ENCODE measurements around the gene STAT1. TPM values are rescaled to one million over a fixed set of nuclear protein-coding genes. Genes with fewer than 3 reads are reported as not detected.
A peak's percentile ranks its signal among the peaks of the same experiment; 100 is the strongest.

STAT1 gene
- total and polyA plus RNA-seq, 2 donors, result 77.8 to 201 TPM

DNA sequence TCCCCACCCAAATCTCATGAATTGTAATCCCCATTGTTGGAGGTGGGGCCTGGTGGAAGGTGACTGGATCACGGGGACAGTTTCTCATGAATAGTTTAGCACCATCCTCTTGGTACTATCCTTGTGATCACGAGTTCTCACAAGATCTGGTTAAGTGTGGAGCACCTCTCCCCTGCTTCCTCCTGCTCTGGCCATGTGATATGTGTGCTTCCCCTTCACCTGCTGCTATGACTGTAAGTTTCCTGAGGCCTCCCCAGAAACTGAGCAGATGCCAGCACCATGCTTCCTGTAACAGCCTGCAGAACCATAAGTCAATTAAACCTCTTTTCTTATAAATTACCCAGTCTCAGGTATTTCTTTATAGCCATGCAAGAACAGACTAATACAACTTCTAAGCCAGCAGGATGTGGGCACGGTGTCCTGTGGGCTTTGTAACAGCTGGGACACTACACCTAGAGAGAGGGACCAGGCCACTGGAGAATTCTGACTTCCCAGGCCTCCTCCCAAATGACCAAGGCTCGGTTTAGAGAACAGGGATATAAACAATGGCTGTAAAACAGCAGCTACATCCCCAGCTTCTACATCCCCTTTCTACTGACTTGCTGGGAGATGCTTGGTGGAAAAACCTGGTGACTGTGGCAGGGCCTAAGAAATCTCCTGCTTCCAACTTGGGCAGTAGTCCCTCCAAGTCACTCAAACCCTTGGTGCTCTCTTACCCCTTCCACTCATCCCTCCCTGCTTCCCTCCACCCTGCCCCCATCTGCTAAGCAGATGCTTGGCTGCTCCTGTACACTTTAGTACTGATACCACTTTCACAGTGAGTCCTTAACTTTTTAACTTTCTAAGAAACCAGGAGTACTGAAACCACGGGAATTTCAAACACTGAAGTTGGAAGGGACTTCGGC, 10.3 kb downstream of the STAT1 start:
- Histone ChIP-seq H3K4me3 (ENCODE audit: low read length in 2 of 2) (no peak overlapping the region), H3K4me1 (ENCODE audit: control insufficient read depth in 2 of 2, insufficient read depth in 2 of 2, low read length in 2 of 2) (peaks cover 0 to 2% of the 10 kb centered on the region in 2 donors), H3K9me3 (ENCODE audit: control insufficient read depth in 2 of 2, insufficient read depth in 1 of 2, low read length in 1 of 2) (peaks cover 4 to 7% of the 10 kb centered on the region in 2 donors), H3K27ac (ENCODE audit: low read depth in 1 of 2, low read length in 1 of 2) (no peak overlapping the region), H3K36me3 (ENCODE audit: control insufficient read depth in 2 of 2, insufficient read depth in 2 of 2, low read length in 1 of 2) (peaks cover 59 to 97% of the 10 kb centered on the region in 2 donors), H3K27me3 (ENCODE audit: control insufficient read depth in 2 of 2, insufficient read depth in 1 of 2, low read length in 1 of 2) (no peaks in the 10 kb centered on the region)
- WGBS, result 98% methylated on average over 6 of the region's 6 CpGs
- no peak for DNase-seq (ENCODE audit: low read depth in 6 of 9, low spot score in 9 of 9)

DNA sequence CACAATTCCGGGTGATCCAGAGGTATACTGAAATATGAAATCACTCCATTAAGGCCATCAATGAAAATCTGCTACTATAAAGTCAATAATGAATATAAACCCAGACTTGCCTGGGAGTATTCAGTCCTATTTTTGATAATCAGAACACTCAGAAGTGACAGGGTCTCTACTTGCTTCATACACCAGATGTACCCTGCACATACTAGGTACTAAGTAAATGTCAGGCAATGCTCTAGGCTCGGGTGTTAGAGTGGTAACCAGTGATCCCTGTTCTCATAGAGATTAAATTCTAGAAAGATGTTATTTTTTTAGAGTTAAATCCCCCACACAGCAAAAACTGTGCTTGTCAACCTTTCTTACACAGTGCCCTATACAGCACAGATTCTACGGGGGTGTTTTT, 12.3 kb downstream of the STAT1 start:
- 96% methylated on average over 3 of the region's 3 CpGs for WGBS

DNA sequence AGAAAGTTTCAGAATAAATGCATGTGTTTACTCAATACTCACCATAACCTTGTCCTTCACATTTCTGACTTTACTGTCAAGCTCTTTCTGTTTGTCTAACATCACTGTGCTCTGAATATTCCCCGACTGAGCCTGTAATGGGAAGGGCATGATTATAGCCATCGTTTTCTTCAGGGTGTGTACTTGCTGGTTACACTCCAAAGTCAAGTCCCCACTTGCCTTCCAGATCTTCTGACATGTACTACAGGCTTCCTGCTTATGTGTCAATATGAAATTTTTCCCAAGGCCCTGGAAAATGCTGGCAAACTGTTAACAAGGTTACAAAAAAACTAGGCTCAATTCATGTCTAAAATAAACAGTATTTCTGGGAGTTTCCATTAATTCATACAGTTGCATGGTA, 12.9 kb downstream of the STAT1 start:
- 92% methylated on average over 2 of the region's 2 CpGs for WGBS
- Histone ChIP-seq H3K27me3 (ENCODE audit: control insufficient read depth in 2 of 2, insufficient read depth in 1 of 2, low read length in 1 of 2) (no peaks in the 10 kb centered on the region), H3K36me3 (ENCODE audit: control insufficient read depth in 2 of 2, insufficient read depth in 2 of 2, low read length in 1 of 2) (peaks cover 65 to 99% of the 10 kb centered on the region in 2 donors), H3K27ac (ENCODE audit: low read depth in 1 of 2, low read length in 1 of 2) (no peak overlapping the region), H3K4me3 (ENCODE audit: low read length in 2 of 2) (no peak overlapping the region), H3K9me3 (ENCODE audit: control insufficient read depth in 2 of 2, insufficient read depth in 1 of 2, low read length in 1 of 2) (peaks cover 4 to 7% of the 10 kb centered on the region in 2 donors), H3K4me1 (ENCODE audit: control insufficient read depth in 2 of 2, insufficient read depth in 2 of 2, low read length in 2 of 2) (no peaks in the 10 kb centered on the region)
- DNase-seq (ENCODE audit: low read depth in 6 of 9, low spot score in 9 of 9), result no peak

More for the DNA sequence above, 12.3 kb downstream of the STAT1 start:
- Histone ChIP-seq H3K27me3 (ENCODE audit: control insufficient read depth in 2 of 2, insufficient read depth in 1 of 2, low read length in 1 of 2) (no peaks in the 10 kb centered on the region), H3K36me3 (ENCODE audit: control insufficient read depth in 2 of 2, insufficient read depth in 2 of 2, low read length in 1 of 2) (peaks cover 66 to 99% of the 10 kb centered on the region in 2 donors), H3K4me3 (ENCODE audit: low read length in 2 of 2) (no peak overlapping the region), H3K4me1 (ENCODE audit: control insufficient read depth in 2 of 2, insufficient read depth in 2 of 2, low read length in 2 of 2) (no peaks in the 10 kb centered on the region), H3K9me3 (ENCODE audit: control insufficient read depth in 2 of 2, insufficient read depth in 1 of 2, low read length in 1 of 2) (peaks cover 4 to 7% of the 10 kb centered on the region in 2 donors), H3K27ac (ENCODE audit: low read depth in 1 of 2, low read length in 1 of 2) (peak overlapping the region in 1 of 2 donors; percentile 5)
- DNase-seq (ENCODE audit: low read depth in 6 of 9, low spot score in 9 of 9), result no peak

DNA sequence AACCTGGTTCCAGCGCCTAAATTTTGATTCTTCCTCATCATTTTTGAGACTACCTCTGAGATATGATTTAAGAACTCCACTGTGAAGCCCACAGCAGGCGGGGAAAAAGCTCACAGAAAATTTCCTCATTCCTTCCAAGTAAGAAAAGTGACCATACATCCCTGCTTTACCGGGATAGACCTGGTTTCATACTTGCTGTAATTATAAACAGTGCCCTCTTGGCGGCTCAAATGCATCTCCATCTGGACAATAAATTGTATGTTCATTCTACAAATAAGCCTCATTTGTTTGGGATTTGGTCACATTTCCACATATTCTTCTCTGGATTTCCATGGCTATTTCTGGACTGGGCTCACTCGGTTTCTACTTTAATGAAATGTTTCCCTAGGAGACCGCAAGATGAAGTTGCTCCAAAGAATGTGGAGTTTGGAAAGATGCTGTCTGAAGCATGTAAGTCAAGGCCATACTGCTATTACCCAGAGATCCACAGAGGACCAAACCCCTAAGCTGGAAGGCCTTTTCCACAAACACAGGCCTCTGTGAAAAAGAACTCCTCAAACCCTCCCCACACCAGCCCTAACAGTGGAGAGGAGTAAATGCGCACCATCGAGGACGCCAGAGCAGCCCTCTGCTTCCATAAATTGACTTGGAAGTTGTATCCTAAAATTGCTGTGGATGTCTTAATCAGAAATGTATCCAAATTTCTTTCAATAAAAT, 13.9 kb downstream of the STAT1 start:
- WGBS, result 98% methylated on average over 9 of the region's 9 CpGs
- H3K9me3 ChIP-seq (ENCODE audit: control insufficient read depth in 2 of 2, insufficient read depth in 1 of 2, low read length in 1 of 2), result peaks cover 4 to 7% of the 10 kb centered on the region in 2 donors
- H3K27ac ChIP-seq (ENCODE audit: low read depth in 1 of 2, low read length in 1 of 2), result peak overlapping the region in 1 of 2 donors; percentile 33
- no peaks in the 10 kb centered on the region for H3K27me3 ChIP-seq (ENCODE audit: control insufficient read depth in 2 of 2, insufficient read depth in 1 of 2, low read length in 1 of 2)
- no peak overlapping the region for H3K4me3 ChIP-seq (ENCODE audit: low read length in 2 of 2)
- peaks cover 65 to 99% of the 10 kb centered on the region in 2 donors for H3K36me3 ChIP-seq (ENCODE audit: control insufficient read depth in 2 of 2, insufficient read depth in 2 of 2, low read length in 1 of 2)
- H3K4me1 ChIP-seq (ENCODE audit: control insufficient read depth in 2 of 2, insufficient read depth in 2 of 2, low read length in 2 of 2), result no peaks in the 10 kb centered on the region
- no peak for DNase-seq (ENCODE audit: low read depth in 6 of 9, low spot score in 9 of 9)

DNA sequence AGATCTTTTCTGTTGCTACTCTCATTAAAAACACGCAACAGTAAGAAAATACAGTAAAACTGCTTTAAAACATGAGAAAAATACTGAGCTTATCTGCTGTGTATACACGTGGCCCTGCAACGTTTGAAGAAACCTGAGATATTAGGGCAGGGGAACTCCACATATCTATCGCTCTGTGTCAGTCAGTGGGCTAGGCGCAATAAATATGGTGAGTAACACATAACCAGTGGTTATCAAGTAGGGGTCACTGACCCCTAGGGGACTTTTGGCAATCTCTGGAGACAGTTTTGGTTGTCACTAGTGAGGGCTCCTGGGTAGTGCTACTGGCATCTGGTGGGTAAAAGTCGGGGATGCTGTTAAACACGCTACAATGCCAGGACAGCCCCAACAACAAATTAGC, 14.9 kb downstream of the STAT1 start:
- peaks cover 3 to 6% of the 10 kb centered on the region in 2 donors for H3K9me3 ChIP-seq (ENCODE audit: control insufficient read depth in 2 of 2, insufficient read depth in 1 of 2, low read length in 1 of 2)

DNA sequence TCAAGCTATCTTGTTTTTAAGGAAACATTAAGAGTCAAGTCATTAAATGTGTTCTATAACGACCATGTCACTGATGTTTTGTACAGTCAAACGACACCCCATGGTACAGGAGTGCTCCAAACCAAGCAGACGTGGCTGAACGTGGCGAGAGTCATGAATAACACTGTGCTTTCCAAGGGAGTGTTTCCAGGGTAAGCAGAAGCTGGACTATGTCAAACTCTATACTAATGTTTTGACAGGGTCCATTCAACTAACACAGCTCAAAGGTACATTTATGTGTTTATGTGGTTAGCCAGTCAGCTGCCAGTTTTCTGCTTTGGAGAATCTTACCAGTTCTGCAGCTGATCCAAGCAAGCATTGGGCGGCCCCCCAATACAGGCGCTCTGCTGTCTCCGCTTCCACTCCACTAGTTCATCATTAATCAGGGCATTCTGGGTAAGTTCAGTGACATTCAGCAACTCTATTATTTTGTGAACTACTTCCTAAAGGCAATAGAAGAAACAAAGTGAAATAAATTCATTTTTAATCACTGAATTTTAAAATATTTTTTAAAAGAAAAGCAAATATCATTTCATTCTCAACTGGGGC, 16.4 kb downstream of the STAT1 start:
- Histone ChIP-seq H3K4me1 (ENCODE audit: control insufficient read depth in 2 of 2, insufficient read depth in 2 of 2, low read length in 2 of 2) (no peaks in the 10 kb centered on the region), H3K27me3 (ENCODE audit: control insufficient read depth in 2 of 2, insufficient read depth in 1 of 2, low read length in 1 of 2) (no peaks in the 10 kb centered on the region), H3K27ac (ENCODE audit: low read depth in 1 of 2, low read length in 1 of 2) (no peak overlapping the region), H3K4me3 (ENCODE audit: low read length in 2 of 2) (no peak overlapping the region), H3K36me3 (ENCODE audit: control insufficient read depth in 2 of 2, insufficient read depth in 2 of 2, low read length in 1 of 2) (peaks cover 66 to 98% of the 10 kb centered on the region in 2 donors), H3K9me3 (ENCODE audit: control insufficient read depth in 2 of 2, insufficient read depth in 1 of 2, low read length in 1 of 2) (no peaks in the 10 kb centered on the region)
- 97% methylated on average over 8 of the region's 8 CpGs for WGBS
- no peak for DNase-seq (ENCODE audit: low read depth in 6 of 9, low spot score in 9 of 9)

More for the DNA sequence above, 14.9 kb downstream of the STAT1 start:
- no peaks in the 10 kb centered on the region for H3K27me3 ChIP-seq (ENCODE audit: control insufficient read depth in 2 of 2, insufficient read depth in 1 of 2, low read length in 1 of 2)
- no peaks in the 10 kb centered on the region for H3K4me1 ChIP-seq (ENCODE audit: control insufficient read depth in 2 of 2, insufficient read depth in 2 of 2, low read length in 2 of 2)
- 97% methylated on average over 7 of the region's 7 CpGs for WGBS
- no peak overlapping the region for H3K27ac ChIP-seq (ENCODE audit: low read depth in 1 of 2, low read length in 1 of 2)
- H3K4me3 ChIP-seq (ENCODE audit: low read length in 2 of 2), result no peak overlapping the region
- no peak for DNase-seq (ENCODE audit: low read depth in 6 of 9, low spot score in 9 of 9)
- peaks cover 65 to 98% of the 10 kb centered on the region in 2 donors for H3K36me3 ChIP-seq (ENCODE audit: control insufficient read depth in 2 of 2, insufficient read depth in 2 of 2, low read length in 1 of 2)

DNA sequence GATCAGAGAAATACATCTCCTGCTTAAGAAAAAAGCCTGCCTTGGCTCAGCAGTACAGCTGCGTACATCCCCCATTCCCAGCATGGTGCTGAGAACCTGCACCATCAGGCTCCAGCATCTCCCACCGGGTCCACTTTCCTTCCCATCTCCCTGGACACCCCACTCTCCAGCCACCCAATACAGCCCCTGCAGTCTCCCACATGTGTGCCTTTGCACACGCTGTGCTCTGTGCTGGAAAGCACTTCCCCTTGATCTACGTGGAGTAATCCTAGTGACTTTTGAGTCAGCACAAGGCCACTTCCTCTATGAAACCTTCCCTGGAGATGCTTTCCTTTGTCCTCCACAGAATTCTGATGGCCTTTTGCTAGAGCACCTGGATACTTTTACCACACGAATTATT, 17.0 kb downstream of the STAT1 start:
- peaks cover 68 to 98% of the 10 kb centered on the region in 2 donors for H3K36me3 ChIP-seq (ENCODE audit: control insufficient read depth in 2 of 2, insufficient read depth in 2 of 2, low read length in 1 of 2)
- H3K27me3 ChIP-seq (ENCODE audit: control insufficient read depth in 2 of 2, insufficient read depth in 1 of 2, low read length in 1 of 2), result no peaks in the 10 kb centered on the region
- 98% methylated on average over 5 of the region's 5 CpGs for WGBS
- no peaks in the 10 kb centered on the region for H3K4me1 ChIP-seq (ENCODE audit: control insufficient read depth in 2 of 2, insufficient read depth in 2 of 2, low read length in 2 of 2)
- no peak overlapping the region for H3K27ac ChIP-seq (ENCODE audit: low read depth in 1 of 2, low read length in 1 of 2)
- DNase-seq (ENCODE audit: low read depth in 6 of 9, low spot score in 9 of 9), result no peak
- H3K9me3 ChIP-seq (ENCODE audit: control insufficient read depth in 2 of 2, insufficient read depth in 1 of 2, low read length in 1 of 2), result no peaks in the 10 kb centered on the region
- H3K4me3 ChIP-seq (ENCODE audit: low read length in 2 of 2), result no peak overlapping the region

DNA sequence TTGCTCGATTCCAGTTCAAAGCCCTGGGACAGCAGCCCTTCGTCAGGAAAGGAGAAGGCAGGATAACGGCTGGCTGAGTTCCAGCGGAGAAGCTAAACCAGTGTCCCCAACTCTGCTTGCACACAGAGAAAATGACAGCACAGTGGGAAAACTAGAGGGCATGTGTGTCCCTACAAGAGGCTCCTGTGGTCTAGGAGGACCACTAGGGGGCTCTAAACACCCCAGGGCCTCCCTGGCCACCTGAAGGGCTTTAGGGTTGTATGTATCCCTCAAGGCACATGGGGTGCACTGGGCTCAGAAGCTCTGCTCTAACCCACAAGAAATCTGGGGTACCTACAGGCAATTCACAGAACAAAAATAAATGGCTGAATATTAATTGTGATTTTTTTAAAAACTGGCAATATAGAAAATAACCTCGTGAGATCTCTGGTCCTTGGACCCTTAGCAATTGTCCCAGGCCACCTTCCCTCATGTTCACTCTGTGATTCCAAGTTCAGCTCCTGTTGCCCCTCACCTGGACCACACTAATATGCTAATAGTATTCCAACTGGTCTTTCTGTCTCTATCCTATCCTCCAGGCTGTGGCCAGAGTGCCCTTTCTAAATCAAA, 17.5 kb downstream of the STAT1 start:
- WGBS, result 97% methylated on average over 5 of the region's 5 CpGs
- Histone ChIP-seq H3K4me3 (ENCODE audit: low read length in 2 of 2) (no peak overlapping the region), H3K9me3 (ENCODE audit: control insufficient read depth in 2 of 2, insufficient read depth in 1 of 2, low read length in 1 of 2) (no peaks in the 10 kb centered on the region), H3K4me1 (ENCODE audit: control insufficient read depth in 2 of 2, insufficient read depth in 2 of 2, low read length in 2 of 2) (no peaks in the 10 kb centered on the region), H3K27ac (ENCODE audit: low read depth in 1 of 2, low read length in 1 of 2) (peak overlapping the region in 1 of 2 donors; percentile 15), H3K36me3 (ENCODE audit: control insufficient read depth in 2 of 2, insufficient read depth in 2 of 2, low read length in 1 of 2) (peaks cover 69 to 96% of the 10 kb centered on the region in 2 donors), H3K27me3 (ENCODE audit: control insufficient read depth in 2 of 2, insufficient read depth in 1 of 2, low read length in 1 of 2) (no peaks in the 10 kb centered on the region)
- DNase-seq (ENCODE audit: low read depth in 6 of 9, low spot score in 9 of 9), result peak in 3 of 9 donors; percentile 34 to 73 (median 54)
